NOMO-1 treated with DMSO at 0.1 percent for 48 hours (cell line): ENCODE results near the gene SH3GLB2.
A peak's percentile ranks its signal among the peaks of the same experiment; 100 is the strongest.

Source experiments
- DNase-seq: peaks from one replicate; lab custom pipeline; 2025; ENCODE audit not compliant: unreplicated experiment; lab: John Stamatoyannopoulos, UW

Gene SH3GLB2

DNA sequence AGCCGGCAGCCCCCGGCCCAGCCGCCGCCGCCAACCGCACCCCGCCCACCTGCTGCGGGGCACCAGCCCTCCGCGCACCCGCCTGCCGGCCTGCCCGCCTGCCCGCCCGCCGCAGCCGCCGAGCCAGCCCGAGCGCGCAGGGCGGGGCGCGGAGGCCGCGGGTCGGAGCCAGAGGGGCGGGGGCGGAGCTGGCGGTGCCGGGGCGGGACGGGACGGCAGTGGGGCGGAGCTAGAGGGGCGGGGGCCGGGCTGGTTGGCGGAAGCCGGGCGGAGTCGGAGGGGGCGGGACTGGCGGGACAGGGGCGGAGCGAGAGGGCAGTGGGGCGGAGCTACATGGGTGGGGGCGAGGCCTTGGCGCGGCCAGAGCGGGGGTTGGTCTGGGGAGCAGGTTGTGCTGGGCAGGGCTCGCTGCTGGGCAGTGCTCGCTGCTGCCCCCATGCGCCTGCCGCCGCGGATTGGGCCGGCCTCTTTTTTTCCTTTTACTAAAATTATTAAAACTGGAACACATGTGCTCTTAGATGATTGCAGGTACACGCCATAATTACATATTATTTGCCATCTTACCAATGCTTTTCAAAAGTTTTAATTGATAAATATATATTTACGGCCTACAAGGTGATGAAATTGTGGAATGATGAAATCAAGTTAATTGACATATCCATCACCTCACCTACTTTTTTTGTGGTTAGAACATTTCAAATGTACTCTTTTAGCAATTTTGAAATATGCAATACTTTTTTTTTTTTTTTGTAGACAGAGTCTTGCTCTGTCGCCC is at the start of gene SH3GLB2:
Gene SH3GLB2 (minus strand): TSS at position 140 of the 775 bp plus-strand sequence. CDS start 177 bp downstream, outside the sequence.
- peak; percentile 83 for DNase-seq

DNA sequence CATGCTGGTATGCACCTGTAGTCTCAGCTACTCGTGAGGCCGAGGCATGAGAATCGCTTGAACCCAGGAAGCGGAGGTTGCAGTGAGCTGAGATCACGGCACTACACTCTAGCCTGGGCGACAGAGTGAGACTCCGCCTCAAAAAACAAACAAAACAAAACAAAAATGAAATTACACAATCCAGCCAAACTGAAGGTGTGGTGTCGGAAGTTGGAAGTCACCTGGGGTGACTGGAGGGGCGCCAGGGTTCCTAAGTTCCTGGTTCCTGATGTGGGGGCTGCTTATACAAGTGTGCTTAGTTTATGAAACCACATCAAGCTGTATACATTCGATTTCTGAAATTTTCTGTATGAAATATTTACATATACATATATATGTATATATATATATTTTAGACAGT is 49.1 kb upstream of the SH3GLB2 start:
- DNase-seq = no peak

DNA sequence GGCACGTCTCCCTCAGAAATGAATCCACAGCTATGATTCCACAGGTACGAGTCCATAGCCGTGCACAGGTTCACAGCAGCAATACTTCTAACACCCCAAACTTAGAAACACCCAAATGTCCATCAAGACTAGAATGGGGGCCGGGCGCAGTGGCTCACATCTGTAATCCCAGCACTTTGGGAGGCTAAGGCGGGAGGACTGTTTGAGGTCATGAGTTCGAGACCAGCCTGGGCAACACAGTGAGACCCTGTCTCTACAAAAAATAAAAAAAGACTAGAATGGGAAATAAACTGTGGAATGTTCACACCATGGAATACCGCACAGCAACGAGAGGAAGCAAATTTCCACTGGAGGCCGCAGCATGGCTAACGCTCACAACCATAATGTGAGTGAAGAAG is 48.5 kb upstream of the SH3GLB2 start:
- no peak for DNase-seq

DNA sequence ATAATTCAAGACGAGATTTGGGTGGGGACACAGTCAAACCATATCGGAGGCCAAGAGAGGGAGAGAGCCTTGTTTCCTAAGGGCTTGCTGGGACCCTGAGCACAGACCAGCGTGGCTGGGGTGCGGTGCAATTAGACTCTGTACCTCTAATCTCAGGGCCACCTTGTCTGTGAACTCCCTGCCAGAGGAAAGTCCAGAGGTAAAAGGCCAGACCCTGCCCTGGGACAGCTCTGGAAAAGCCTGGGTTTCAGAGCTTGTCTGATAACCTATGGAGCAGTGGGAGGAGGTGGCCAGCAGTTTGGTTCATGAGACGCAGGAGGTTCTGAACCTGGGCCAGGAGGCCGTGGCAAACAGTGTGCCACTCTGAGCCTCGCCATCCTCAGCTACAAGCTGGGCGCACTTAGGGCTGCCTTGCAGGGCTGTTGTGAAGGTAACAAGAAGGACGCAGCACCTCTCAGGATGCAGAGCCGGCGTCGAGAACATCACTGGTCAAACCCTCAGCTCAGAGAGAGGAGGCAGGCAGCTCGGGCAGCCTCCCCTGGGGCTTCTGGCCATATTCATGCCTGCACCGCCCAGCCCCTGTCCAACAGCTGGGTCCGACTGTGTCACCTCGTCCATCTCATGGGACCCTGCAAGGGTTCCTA is 48.0 kb upstream of the SH3GLB2 start:
- no peak for DNase-seq

DNA sequence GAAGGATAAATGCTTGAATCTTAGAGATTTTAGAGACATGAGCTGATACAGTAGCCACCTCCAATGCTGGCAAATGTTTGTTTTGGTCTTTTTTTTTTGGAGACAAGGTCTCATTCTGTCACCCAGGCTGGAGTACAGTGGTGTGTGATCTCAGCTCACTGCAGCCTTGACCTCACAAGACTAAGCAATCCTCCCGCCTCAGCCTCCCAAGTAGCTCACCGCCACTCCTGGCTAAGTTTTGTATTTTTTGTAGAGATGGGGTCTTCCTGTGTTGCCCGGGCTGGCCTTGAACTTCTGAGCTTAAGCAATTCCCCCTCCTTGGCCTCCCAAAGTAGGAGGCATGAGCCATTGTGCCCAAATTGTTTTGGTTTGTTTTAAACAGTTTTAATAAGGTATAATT is 46.0 kb upstream of the SH3GLB2 start:
- DNase-seq = no peak

DNA sequence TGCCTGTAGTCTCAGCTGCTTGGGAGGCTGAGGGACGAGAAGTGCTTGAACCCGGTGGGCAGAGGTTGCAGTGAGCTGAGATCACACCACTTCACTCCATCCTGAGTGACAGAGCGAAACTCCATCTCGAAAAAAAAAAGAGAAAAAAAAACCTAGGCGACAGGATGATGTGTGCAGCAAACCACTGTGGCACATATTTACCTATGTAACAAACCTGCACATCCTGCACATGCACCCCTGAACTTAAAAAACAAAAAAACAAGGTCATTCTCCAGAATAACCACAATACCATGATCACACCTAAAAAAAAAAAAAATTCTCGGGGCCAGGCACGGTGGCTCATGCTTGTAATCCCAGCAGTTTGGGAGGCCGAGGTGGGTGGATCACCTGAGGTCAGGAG is 45.3 kb upstream of the SH3GLB2 start:
- DNase-seq = no peak

DNA sequence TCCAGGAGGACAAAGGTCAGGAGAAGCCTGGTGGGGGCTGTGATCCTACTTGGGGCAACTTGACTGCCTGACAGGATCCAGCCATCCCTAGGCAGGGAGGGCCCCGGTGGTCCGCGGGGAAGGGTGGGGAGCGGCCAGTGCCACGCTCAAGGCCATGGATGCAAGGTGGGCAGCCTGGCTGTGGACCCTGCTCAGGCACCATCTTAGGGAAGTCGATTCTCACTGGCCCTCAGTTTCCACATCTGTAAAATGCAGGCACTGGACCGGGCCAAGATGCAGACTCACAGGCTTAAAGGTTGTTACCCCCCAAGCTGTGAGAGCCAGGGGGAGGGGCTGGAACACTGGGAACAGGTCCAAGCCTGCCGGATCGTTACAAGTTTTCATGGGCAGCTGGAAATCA is 44.0 kb upstream of the SH3GLB2 start:
- DNase-seq = no peak

DNA sequence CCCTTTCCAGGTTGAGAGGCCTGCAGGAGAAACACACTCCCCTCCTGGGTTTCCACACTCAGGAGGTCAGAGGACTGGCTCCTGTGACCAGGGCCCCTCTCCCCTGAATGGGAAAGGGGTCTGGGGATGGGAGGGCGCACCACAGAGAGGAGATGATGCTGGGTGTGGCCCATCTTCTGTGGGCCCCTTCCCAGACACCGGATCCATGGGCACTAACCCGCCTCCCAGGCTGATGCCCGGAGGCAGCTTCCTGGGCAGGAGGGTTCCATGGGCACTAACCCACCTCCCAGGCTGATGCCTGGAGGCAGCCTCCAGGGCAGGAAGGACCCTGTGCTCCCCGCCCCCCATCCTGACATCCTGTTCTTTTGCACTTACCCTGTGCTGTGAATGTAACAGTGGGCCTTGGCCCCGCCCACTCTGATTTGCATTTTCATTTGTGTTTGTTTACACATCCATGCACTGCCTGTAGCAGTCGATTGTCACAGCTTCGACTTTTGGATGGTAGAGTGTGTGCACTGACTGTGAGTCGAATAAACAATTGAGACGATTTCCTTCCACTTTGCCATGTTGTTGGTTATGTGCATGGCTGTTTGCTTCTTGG is 43.5 kb upstream of the SH3GLB2 start:
- DNase-seq = no peak

DNA sequence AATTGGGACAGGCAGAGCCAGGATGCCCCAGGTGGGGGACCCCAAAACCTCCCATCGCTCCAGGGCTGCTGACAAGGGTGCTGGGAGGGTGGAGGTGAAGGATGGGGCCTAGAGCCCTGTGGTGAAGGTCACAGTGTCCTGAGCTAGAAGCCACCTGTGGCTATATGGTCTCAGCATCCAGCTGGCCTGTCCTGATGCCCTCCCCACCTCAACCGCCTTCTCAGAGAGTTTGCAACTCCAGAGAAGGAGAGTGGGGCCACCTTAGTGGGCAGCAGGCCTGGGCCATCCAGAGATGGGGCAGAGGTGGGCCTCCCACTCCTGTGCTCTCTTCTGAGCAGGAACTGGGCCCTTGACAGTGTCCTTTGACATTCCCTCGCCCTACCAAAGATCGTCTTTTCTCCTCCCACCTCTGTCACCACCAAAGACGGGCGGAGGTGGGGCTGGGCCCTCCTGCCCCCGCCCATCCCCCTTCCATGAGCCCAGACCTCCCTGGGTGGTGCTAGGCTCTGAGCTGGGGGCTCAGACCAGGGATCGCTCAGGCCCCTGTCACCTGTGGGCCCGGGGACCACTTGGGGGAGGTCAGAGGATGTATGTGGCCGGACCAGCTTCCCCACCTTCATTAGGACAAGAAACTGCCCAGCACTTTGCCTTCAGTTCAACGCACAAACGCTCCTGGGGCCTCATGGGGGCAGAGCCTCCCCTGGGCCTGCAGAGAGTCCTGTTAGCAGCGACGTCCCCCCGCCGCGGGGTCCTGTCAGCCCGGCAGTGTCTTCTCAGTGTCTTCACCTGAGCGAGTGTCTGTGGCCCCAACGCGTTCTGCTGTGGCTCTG is 42.8 kb upstream of the SH3GLB2 start:
- no peak for DNase-seq

DNA sequence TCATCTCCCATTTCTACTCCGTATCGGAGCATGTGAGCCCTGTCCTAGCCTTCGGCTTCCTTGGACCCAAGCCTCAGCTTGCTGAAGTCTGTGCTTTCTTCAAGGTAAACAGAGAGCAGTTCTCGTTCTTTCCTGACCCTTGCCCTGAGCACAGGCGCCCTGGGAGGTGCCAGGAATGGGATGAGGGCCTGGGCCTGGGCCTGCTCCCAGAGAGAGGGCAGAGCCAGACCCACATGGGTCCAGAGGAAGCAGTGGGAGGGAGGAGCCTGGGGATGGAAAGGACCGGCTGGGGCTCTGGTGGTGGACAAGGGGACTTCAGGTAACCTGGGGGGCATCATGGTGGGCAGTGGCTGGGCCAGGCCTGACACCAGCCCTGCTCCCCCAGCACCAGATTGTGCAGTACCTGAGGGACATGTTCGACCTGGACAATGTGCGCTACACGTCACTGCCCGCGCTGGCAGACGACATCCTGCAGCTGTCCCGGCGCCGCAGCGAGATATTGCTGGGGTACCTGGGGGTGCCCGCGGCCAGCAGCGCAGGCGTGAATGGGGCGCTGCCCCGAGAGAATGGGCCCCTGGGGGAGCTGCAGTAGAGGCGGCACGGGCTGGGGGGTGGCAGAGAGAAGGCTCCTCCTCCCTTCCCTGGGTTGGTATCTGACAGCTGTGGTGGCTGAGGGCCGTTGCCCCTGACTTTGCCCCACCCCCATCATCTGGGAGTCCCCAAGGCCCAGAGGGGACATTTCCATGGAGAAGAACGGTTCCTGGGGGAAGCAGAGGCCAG is 41.9 kb upstream of the SH3GLB2 start:
- DNase-seq = no peak

DNA sequence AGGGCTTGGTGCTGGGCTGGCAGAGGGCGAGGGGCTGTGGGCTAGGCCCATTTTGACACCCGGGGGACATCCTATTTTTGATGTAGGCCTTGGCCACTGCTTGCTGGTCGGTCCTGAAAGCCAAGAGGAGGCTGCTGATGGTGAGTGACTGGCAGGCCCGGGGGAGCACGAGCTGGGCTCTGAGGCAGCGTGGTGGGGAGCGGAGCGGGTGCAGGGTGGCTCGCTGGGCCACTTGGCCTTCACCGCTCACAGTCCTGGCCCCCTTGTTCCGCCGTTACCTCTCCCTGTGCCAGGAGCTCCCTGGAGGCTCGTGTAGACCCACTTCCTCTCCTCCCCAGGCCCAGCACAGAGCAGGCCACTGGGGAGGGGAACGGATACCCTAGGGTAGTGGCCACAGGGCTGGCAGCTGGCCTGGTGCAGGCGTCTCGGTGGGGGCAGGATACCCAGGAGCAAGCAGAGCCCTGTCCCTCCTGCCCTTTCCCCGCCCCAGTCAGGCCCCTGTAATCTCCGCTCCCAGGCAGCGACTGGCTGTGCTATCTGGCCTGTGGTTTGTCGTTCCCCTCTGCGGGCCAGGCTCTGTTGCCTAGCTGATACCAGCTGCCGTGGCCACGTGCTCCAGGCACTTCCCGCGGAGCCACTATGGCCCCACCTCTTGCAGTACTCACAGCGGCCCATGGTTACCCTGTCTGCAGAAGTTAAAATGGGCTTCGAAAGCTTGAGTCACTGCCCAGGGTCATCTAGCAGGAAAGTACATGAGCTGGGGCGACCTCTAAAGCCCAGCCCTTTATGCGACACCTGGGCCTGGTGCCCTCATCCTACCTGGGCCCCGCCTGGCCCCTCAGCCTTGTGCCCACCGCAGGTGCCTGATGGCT is 41.1 kb upstream of the SH3GLB2 start:
- peak; percentile 87 for DNase-seq

DNA sequence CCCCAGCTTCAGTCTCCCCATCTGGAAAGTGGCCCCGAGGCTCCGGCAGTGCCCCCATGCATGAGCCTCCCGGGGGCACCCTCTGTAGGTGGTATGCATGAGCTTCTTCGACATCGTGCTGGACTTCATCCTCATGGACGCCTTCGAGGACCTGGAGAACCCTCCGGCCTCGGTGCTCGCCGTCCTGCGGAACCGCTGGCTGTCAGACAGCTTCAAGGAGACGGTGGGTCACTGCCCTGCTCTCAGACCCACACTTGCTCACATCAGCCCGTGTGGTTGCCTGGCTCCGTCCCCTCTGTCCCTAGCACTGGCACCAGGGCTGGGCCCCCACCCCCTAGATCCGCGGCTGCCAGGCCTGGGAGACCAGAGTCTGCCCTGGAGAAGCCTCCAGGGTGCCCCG is 40.0 kb upstream of the SH3GLB2 start:
- DNase-seq = no peak

DNA sequence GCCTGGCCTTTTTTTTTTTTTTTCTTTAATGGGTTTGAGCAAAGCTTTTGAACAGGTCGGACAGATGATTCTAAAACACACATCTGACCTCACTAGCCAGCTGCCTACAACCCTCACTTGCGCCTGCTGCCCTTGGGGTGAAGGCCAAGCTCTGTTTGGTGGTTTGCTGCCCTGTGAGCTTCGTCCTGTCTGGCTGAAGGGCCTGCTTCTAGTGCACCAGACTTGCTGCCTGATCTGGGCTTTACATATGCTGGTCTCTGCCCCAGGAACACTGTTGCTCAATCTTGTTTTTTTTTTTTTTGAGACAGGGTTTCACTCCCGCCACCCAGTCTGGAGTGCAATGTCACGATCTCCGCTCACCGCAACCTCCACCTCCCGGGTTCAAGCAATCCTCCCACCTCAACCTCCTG is 36.4 kb upstream of the SH3GLB2 start:
- no peak for DNase-seq

DNA sequence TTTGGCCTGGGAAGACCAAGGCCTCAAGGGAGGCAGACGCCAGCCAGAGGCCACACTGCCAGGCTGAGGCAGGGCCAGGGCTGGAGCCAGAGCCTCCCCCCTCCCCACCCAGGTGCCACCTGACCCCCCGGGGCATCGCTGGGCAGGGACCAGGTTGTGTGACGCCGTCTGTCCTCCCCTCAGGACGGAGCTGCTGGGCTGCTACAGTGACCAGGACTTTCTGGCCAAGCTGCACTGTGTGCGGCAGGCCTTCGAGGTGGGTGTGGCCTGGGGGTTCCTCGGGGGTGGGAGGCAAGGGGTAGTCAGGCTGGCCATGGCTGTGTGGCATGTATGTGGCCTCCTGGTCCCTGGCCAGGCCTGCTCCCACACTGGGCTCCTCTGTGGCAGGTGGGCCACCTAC is 34.9 kb upstream of the SH3GLB2 start:
- DNase-seq = no peak

DNA sequence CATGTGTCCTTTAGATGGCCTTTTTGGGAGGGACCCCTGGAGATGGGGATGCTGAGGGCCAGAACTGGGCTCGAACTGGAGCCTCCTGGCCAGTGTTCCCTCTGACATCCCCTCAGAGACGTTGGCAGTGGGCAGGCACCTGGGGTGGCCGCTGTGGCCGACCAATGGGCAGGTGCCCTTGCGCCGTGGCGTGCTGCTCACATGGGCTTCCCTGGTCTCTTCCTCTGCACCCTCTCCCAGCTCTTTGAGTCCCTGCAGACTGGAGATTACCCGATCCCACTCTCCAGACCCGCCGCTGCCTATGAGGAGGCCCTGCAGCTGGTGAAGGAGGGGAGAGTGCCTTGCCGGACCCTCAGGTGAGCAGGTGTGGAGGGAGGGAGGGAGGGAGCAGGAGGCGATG is 32.9 kb upstream of the SH3GLB2 start:
- no peak for DNase-seq

DNA sequence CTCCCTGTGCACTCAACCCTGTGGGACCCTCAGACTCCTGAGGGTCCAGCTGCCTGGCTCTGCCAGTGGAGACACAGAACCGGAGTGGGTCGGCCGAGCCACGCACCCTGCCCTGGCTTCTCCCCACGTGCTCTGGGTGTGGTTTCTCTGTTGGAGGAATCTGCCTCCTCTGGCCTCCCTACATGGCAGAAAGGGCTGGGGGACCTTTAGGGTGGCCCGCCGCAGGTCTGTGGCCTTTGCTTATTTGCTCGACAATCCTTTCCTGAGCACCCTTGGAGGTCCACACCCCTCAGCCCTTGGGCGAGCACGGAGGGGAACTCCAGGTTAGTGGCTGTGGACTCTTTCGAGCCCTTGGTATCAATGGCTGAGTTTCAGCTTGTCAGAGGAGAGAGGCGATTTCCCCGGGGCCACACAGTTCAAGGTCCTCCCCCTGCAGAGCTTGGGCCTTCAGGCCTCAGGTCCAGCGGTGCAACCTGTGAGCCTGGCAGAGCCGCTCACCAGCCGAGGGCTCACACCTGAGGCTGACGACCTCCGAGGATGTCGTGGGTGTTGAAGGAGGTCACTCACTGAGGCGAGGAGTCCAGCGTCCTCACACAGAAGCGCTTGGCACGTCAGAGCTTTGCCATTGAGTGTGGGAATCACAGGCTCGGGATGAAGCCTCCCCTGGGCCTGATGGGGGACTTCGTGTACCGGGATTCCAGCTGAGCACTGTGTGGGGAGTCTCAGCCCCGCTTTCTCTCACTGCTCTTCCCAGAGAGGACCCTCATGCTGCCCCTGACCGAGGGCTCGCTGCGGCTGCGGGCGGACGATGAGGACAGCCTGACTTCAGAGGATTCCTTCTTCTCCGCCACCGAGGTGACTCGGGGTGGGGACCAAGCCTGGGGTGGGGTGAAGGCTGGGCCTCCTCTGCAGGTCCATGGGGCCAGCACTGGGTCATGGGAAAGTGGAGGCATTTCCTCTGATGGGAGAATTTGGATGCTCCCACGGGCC is 32.0 kb upstream of the SH3GLB2 start:
- DNase-seq = no peak

DNA sequence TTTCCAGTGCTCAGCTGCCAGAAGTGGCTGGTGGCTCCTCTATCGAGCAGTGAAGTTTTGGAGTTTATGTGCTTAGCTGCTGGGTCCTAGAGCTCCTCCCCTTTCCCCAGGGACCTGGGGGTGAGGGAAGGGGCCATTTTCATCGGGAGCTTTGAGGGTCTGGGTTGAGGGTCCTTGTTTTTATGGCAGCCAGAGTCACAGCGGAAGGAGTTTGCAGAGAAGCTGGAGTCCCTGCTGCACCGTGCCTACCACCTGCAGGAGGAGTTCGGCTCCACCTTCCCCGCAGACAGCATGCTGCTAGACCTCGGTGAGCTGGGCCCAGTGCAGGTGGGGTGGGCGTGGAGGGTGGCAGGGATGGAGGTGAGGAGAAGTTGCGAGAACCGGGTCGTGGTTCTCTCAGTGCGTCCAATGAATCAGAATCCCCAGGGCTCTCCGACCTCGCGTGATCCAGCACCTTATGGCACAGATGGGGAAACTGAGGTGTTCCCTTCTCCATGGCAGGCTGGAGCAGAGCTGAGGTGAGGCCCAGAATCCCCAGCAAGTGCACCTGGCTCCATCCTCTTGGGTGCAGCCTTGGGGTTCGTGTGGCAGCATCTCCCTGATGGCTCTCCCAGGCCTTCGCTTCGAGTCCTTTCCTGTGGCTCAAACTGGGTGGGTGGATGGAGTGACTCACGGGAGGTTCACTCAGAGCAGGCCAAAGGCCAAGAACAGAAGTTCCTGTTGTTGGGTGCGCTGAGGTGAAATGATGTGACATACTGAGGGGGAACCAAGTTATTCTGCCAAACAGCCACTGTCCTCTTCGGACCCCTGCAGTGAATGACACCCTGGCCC is 31.0 kb upstream of the SH3GLB2 start:
- DNase-seq = no peak
